GM20431 (cell line): ENCODE measurements around the gene XPO6.
"Not testable (repeated sequence)": the region's sequence is repeated elsewhere in the genome, so short reads cannot be mapped to it uniquely, and the experiment has no call there.

Source experiments
- in situ Hi-C: fragments of 300-500 bp; cut with MseI, MboI; formaldehyde crosslinking; loops from one replicate; pipeline ENCODE4 v1.15.0; 2020; ENCODE audit warnings: low sequenced_read_pairs; ENCODE audit not compliant: unreplicated experiment

XPO6 gene

DNA sequence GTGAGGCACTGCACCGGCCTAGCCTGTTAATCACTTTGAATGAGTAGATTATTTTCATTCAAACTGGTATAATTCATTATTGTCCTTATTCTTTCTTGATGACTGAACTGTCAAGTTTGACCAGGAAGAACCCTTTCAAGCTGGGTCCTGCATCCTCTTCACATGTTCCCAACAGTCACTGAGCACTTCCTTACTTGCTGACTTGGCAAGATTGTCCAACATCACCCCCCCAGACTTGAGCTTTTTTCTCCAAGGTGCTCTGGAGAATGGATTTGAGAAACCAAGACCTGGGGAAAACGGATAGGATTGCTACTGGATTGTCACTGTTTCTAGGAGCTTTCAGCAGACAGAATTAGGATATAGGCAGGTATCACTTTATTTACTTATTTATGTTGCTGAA lies 93.1 kb downstream of the XPO6 start:
- in situ Hi-C loops: no loop called here

DNA sequence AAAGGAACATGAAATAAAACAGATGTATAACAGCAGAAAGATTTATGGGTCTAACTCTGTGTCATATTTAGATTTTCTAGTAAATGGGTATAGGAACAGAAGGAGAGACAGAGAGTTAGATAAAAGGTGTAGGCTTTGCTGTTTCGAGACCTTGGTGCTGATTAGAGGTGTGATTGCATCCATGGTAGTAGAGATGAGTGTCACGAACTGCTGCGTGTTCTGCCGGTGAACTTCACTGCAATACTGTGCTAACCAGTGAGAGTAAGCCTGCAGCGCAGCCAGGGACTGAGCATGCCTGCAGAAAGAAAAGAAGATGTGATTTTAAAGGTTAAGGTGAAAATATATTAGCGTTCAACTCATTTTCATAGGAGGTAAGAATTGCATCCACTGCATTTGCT lies 94.6 kb downstream of the XPO6 start:
- in situ Hi-C loops: no loop called here

DNA sequence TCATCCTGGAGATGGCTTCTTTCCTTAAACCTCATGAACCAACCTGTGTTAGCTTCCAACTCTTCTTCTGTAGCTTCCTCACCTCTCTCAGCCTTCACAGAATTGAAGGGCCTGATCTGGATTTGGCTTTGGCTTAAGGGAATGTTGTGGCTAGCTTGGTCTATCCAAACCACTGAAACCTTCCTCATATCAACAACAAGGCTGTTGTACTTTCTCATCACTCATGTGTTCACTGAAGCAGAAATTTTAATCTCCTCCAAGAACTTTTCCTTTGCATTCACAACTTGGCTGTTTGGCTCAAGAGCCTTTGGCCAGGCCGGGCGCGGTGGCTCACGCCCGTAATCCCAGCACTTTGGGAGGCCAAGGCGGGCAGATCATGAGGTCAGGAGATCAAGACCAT lies 95.9 kb downstream of the XPO6 start:
- in situ Hi-C loops: not testable (repeated sequence)

DNA sequence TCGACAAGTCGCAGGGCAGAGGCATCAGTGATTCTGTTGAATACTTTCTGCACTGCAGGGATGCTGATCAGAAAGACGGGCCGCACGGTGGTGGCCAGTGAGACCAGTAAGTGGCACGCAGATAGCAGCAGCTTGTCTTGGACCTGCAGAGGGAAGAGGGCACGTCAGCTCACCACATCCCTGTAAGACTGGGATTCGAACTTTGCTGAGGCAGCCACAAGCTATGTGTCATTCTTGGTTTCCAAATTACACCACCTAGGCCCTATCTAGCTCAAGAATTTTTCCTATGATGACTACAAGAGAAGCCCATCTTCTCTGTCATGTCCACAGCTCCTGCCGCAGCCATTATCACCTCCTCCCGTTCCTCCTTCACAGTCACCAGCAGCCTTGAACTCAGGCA lies 98.9 kb downstream of the XPO6 start:
- in situ Hi-C loops: no loop called here

DNA sequence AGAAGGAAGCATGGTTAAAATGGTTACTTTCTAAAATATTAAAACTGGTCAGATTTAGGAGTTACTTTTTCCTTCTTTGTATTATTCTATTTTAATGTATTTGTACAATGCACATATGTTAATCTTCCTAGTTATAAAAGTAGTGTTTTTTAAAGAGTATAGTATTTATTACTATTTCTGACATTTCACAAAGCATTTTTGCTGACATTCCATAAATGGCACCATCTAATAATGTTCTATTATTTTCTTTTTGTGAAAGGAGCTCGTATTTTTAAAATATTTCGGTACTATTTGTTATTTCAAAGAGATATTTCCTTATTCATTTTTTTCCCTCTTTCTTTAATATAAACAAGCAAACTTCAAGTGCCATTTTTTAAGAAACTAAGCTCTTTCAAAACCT lies 100.8 kb downstream of the XPO6 start:
- in situ Hi-C loops: no loop called here

DNA sequence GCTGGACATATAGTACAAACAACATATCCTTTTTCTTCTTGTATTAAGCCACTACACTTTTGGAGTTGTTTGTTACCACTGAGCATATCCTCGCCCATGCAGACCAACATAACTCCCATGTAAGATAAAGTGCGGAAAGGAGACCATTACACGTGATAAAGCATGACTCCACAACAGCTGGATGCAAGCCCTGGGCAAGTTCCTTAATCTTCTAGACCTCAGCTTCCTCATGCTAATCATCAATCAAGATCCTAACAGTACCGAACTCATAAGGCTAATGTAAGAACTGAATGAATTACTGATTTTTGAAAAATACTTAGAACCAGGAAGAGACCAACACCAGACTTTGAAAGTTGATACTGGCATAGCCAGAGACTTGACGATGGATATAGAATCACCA lies 101.3 kb downstream of the XPO6 start:
- in situ Hi-C loops: no loop called here

DNA sequence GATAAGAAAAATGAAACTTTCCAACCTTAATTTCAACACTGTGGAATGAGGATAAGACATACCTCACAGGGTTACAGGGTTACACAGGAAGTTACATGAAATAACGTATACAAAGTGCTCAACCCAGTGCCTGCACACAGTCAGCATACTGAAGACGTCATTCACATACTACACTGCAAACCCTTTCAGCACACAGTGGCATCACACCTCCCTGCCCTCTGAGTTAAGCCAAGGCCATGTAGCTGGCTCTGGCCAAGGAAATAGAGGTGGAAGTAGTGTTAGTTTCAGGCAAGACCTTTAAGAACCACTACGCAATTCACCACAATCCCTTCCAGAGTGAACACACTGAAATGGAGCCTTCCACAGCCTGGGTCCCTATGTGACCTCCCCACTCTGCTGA lies 101.7 kb downstream of the XPO6 start:
- in situ Hi-C loops: no loop called here

DNA sequence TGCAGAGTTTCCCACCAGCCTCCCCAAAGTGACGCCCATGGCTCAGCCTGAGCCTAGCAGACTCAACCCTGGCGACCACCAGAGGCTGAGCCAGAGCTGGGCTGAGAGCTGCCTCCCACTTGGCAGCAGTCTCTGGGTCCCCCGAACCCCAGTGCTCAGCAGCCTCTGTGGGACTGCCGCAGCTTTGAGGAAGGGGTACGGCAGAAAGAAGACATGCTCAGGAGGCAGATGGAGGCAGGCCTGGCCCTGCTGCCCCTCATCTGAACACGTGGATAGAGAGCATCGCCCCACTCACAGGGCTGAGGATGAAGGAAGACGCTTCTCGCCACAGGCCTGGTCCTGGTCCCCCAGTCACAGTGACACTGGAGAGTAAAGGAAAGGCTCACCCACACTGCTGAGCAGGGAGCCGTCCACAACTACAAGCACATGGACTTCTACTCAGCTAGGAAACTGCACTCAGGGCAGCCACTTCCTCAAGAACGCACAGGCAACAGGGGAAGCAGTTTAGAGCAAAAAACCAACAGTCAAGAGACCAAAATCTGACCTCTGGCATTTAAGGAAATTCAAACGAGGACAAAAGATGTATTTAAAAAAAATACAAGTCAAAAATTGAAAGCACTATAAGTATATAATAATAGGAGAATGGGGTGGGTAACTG lies 103.0 kb downstream of the XPO6 start:
- in situ Hi-C loops: no loop called here

DNA sequence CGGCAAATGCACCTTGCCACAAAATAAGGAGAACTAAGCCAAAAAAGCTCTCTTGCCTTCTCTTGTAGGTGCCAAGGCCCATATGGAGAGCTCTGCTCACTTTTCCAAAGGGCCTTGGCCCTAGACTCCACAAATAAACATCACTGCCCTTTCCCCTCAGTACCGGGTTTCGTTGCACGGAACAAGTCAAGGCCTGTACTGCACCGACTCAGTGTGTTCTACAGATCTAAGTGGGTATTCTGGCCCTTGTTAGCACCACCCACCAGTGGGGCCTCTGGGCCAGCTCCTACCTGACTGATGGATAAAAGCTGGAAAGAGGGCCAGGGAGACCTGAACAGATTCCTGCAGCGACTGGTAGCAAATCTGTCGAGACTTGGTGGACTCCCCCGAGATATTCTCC lies 104.5 kb downstream of the XPO6 start:
- in situ Hi-C loops: no loop called here

DNA sequence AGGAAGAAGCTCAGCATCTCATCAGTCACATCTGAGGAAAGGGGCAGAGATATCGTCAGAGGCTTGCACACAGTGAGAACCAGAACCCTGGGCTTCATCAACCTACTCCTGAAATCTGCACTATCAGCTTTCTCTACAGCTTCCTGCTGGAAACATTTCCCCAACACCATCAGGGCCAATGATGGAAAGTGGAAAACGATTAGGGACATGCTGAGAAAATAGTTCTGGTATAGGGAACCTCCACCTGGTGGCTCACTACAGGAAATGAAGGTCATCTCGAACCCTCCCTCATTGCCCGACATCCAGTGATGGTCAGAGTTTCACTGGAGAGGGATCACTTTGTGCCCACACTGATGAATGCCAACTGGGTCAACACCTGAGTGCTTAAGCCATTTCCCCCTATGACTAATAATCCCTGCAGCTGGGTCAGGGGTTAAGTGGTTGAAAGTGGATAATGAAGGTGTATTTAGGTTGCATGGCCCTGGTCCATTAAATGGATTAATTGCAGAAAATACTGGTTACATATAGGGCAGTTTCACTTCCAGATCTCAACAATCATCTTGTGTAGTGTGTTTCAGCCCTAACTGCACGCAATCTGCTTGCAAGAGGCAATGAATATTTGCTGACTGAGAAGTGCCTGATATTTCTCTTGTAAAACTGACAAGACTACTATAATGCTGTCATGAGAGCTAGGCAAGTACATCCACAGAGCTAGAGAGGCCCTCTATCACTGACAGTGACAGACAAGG lies 105.1 kb downstream of the XPO6 start:
- in situ Hi-C loops: no loop called here

DNA sequence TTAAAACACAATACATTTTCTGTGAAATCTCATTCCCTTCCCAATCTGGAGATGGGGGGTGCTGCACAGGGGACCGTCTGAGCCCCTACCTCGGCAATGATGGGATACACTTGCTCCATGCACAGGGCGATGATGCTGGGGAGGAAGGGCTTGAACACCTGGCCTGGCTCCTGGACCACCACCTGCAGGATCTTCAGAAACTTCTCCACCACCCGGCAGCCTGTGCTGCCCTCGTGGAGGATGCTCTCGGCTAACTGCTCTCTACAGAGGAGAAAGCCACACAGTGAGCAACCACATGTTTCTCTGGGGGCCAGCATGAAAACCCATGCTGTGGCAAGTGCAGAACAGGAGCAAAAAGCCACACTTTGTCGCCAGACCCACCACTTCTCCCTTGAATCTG lies 105.8 kb downstream of the XPO6 start:
- in situ Hi-C loops: no loop called here

DNA sequence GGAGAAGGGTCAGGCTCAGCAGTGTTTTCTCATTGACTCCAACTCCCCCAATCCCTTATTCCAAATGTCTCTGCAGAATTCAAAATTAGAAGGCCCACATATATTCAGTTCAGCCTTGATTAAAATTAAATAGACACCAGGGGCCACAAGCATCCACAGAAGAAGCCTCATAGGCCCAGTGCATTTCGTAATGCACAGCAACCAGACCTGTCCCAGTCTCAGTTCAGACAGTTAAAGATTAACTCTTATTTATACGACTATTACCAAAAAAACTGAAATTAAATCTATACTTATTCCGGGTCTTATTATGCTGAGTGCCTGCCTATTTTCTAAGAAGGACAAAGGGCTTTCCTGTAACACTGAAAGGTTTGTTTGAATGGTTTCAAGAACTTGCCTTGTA lies 106.5 kb downstream of the XPO6 start:
- in situ Hi-C loops: no loop called here

DNA sequence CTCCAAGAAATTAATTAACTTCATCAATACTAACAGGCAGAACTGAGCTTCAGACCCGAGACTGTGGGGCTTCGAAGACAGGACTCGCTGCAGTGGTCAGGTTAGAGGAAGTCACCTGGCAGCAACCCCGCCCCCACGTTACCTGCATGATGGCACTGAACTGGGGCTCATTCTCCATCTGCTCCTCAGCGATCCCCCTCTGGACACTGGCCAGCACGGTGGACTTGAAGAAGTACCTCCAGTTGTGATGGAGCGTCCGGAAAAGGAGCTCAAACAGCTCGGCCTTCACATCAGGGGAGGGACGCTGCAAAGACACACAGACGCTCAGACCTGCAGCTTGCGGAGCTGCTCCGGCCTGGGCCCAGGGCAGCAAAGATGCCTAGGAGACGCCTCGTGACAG lies 107.4 kb downstream of the XPO6 start:
- in situ Hi-C loops: no loop called here

DNA sequence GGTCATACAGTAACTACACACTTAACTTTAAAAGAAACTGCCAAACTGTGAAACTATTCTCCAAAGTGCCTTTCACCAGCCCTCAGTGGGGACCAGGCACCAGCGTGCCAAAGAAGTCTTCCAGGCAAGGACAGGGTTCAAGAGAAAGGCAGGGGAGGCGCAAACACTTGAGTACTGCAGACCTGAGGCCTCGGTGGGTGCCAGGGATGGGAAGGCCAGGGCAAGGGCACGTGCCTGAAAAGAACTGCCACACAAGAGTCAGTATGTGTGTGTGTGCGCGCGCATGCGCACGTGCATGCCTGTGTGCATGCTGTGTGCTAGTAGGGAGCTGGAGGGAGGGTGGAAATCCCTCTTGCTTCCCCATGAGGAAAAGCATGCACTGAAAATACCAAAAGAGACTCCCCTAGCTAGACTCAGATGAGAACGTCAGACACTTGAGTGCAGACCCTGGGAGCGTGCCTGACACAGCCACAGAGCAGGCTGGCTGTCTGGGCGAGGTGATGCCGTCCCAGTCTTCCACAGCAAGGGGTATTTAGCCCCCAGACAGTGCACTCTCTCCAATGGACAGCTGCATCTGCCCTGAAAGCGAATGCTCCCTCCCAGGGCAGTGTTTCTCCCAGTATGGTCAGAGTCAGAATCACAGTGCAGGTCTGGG lies 108.1 kb downstream of the XPO6 start:
- in situ Hi-C loops: no loop called here

DNA sequence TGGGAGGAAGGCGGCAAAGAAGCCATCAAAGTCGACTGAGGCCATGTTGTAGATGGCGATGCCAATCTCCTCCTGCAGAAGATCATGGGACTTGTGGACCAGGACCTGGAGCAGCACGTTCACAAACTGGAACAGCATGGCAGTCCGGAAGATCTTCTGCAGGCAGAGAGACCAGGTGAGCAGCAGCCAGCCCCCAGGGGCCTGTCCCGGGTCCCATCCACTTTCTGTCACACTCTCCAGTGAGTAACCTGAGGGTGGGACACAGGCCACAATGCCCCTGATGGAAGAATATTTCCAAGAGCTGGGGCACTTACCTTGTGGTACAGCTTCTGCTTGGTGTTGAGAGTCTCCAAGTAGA lies 110.3 kb downstream of the XPO6 start:
- in situ Hi-C loops: no loop called here

DNA sequence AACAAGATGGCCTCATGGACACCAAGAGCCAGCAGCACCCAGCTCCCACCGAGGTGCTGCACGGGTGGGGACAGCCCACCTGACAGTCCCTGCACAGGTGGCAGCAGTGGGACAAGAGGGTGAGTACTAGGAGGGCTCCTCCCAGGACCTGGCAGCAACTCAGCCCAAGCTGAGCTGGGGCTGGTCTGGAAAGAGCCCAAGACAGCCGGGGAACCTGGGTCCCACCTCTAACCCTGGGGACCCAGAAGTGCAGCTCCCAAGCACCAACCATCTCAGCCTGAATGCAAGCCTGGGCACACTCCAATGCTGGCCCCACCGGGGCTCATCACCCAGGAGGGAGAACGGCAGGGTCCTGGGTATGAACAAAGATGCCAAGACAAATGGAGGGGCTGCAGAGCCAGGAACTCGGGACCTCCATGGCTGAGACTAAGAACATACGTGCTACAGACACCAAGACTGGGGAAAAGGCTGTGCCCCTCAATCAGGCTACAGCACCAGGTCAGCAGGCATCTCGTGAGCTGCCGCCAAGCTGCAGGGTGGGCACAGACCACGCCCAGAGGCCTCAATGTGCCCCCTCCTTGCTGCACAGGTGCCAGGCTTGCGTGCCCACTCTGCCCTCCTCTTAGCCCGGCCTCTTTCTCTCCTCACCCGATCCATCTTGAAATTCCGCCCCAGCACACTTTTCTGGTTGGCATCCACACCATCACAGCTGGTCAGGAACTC lies 110.8 kb downstream of the XPO6 start:
- in situ Hi-C loops: no loop called here

DNA sequence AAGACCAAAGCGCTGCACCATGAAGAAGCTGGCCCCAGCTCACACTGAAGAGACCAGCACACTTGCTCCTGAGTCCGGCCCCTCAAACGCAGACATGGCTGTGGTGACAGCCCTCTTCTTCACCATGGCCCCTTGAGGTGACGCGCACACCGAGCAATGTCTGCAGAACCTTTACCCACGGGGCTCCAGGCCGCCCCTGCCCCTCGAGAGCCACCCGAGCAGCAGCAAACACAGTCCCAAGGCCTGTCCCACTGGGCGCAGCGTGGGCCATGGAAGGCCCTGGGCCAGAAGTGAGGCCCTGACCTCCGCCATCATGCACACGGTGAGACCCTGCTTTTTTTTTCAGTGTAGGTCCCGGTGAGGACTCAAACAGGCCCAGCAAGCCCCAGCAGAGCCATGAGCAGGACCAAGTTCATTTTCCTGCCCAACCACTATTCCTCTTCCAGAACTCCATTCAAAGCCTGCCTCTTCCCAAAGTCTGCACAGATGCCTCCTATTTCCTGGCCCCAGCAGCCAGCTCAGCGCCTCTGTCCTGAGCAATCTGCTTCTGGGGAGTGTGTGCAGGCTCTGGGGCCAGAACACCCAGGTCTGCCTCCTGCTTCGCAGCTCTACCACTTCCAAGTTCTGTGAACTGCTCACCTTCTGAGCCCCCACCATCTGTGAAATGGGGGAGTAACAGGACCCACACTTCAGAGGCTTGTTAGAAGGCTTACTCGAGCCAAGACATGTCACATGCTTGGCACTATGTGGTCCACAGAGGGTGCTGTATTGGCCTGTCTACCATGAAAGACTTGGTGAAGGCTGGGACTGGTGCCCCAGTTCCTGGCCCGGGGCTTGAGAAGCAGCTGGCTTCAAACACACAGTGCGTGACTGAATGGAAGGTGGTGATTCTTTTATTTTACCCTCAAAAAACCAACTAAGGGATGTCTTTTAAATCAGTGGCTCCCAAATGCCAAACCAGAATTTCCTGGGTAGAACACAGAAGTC lies 112.5 kb downstream of the XPO6 start:
- in situ Hi-C loops: loop anchor here (25.0 kb wide), 1 partner anchor 462 kb away; no protein-coding TSS in a partner anchor

DNA sequence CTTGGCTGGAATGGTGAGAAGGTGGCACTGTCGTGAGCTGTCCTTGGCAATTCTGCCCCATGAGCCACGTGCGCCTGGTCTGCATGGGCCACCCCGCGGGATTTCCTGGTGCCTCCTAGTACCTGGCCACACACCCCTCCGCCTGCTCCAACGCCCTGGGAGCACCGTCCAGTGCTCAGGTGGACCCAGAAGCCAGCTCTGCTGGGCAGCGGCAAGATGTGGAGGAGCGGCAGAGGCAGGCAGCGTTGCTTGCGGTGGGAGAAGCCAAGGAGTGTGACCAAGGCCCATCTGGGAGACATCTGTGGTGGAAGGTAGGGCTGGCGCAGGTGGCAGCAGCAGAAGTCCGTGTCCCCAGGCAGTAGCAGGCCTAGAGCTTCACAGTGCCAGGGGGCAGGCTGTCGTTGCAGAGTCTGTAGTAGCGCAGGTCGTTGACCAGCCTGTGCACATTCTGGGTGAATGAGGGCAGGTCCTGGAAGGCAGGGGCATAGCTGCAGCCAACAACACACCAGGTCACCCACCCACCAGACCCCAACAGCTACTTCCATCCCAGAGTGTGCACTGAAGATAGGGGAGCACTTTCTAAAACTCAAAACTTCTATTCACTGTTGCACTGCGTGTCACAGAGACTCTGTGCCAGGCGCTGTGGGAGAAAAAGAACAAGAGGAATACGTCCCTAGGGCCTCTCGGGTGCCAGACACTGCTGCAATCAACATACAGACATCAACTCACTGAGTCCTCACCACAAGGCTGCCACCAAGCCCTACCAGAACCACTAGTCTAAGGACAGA lies 113.4 kb downstream of the XPO6 start:
- in situ Hi-C loops: loop anchor here (25.0 kb wide), 1 partner anchor 461 kb away; no protein-coding TSS in a partner anchor
